Neuron (in vitro differentiated cells): ENCODE results near the gene PDZD7.

ENCODE experiments used
- H2AFZ ChIP-seq: one replicate; pipeline ENCODE4 v1.6.1; 2013; ENCODE audit warnings: low read depth, mild to moderate bottlenecking, inconsistent platforms, low read length, moderate library complexity
- H3K27me3 ChIP-seq: one replicate; pipeline ENCODE4 v1.6.1; 2013; ENCODE audit warnings: low read length; ENCODE audit not compliant: insufficient read depth
- H3K36me3 ChIP-seq: one replicate; pipeline ENCODE4 v1.6.1; 2013; ENCODE audit warnings: low read length; ENCODE audit not compliant: insufficient read depth
- H3K4me1 ChIP-seq: one replicate; pipeline ENCODE4 v1.6.1; 2013; ENCODE audit warnings: low read length; ENCODE audit not compliant: insufficient read depth
- H3K4me3 ChIP-seq: 2 replicates; pipeline ENCODE4 v1.5.1; 2013; ENCODE audit warnings: mild to moderate bottlenecking, low read length, moderate library complexity
- H3K9me3 ChIP-seq: one replicate; pipeline ENCODE4 v1.6.1; 2013; ENCODE audit warnings: low read length

PDZD7 gene

GRCh38 chr10:101031128-101031795 lies at the start of gene PDZD7, which contains the start of gene SFXN3:
Gene PDZD7 (minus strand): TSS chr10:101031129. CDS start chr10:101030219, 910 bp downstream.
Gene SFXN3 (plus strand): TSS chr10:101031234. CDS start chr10:101034695, 3,461 bp downstream.
- H3K36me3 ChIP-seq, result no peaks in the 10 kb centered on the region
- peaks cover 51% of the 10 kb centered on the region for H3K27me3 ChIP-seq
- peaks cover 41% of the 10 kb centered on the region for H3K4me1 ChIP-seq
- H3K9me3 ChIP-seq, result no peaks in the 10 kb centered on the region
- H2AFZ ChIP-seq, result peak within 1 kb of the TSS; percentile 43
- H3K4me3 ChIP-seq, result peak within 1 kb of the TSS; percentile 36

DNA sequence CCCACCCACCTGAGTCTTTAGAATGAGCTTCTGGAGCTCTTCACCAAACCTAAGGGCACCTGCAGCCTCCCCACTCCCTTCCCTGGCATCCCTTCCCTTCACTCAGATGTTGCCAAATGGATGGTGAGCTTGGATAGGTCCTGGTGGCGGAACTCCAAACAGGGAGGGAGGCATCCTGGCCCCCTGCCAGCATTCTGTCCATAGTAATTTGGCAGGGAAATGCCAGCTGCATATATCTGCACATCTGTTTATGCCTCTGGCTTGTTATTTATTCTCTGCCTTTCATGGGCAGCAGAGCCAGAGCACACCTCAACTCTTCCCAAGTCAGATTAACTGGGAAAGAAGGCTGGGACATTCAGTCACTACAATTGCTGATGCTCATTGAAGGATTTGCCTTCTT lies 48.9 kb upstream of the PDZD7 start:
- Histone ChIP-seq H3K4me1 (no peaks in the 10 kb centered on the region), H3K36me3 (no peaks in the 10 kb centered on the region), H3K9me3 (no peaks in the 10 kb centered on the region), H3K27me3 (peaks cover 67% of the 10 kb centered on the region), H2AFZ (no peak overlapping the region), H3K4me3 (no peak overlapping the region)

DNA sequence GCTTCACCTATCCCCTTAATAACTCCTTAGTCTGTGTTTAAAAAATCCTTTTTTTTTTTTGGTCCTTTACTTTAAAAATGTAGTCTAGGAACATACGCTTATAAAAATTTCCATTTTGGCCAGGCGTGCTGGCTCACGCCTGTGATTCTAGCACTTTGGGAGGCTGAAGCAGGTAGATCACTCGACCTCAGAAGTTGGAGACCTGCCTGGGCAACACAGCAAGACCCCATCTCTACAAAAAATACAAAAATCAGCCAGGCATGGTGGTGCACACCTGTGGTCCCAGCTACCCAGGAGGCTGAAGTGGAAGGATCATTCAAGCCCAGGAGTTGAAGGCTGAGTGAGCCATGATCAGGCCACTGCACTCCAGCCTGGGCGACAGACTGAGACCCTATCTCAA lies 45.7 kb upstream of the PDZD7 start:
- Histone ChIP-seq H3K4me3 (no peak overlapping the region), H2AFZ (no peak overlapping the region), H3K9me3 (no peaks in the 10 kb centered on the region), H3K4me1 (no peaks in the 10 kb centered on the region), H3K36me3 (no peaks in the 10 kb centered on the region), H3K27me3 (peaks cover 77% of the 10 kb centered on the region)

- no peak overlapping the region for H3K4me3 ChIP-seq
- no peaks in the 10 kb centered on the region for H3K9me3 ChIP-seq
- peaks cover 77% of the 10 kb centered on the region for H3K27me3 ChIP-seq
- H3K4me1 ChIP-seq, result no peaks in the 10 kb centered on the region
- H3K36me3 ChIP-seq, result no peaks in the 10 kb centered on the region
- H2AFZ ChIP-seq, result no peak overlapping the region
Observed at GRCh38 chr10:101075775-101076174, 44.8 kb upstream of the PDZD7 start.

- no peaks in the 10 kb centered on the region for H3K36me3 ChIP-seq
- H3K4me1 ChIP-seq, result no peaks in the 10 kb centered on the region
- H2AFZ ChIP-seq, result no peak overlapping the region
- peaks cover 77% of the 10 kb centered on the region for H3K27me3 ChIP-seq
- H3K9me3 ChIP-seq, result no peaks in the 10 kb centered on the region
- H3K4me3 ChIP-seq, result no peak overlapping the region
Observed at GRCh38 chr10:101073631-101074030, 42.7 kb upstream of the PDZD7 start.

DNA sequence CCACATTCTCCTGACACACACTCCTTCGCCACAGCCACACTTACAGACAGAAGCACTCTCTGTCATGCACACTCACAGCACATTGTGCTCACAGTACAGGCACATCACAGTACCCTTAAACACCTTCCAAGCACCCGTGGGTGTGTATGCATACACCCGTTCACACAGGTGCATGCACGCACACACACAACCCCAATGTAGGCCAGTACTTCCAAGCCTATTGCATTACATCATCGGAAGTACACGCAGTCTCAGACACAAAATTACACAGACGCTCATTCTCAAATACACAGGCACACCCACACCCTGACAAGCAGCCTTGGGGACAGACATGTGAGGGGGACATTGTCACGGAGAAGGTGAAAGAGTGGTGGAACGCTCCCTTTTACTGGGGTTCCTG lies 42.0 kb upstream of the PDZD7 start:
- no peak overlapping the region for H3K4me3 ChIP-seq
- no peaks in the 10 kb centered on the region for H3K9me3 ChIP-seq
- H3K27me3 ChIP-seq, result peaks cover 72% of the 10 kb centered on the region

GRCh38 chr10:101071885-101072433 lies 41.0 kb upstream of the PDZD7 start:
- Histone ChIP-seq H3K36me3 (no peaks in the 10 kb centered on the region), H3K9me3 (no peaks in the 10 kb centered on the region), H3K27me3 (peaks cover 75% of the 10 kb centered on the region), H3K4me3 (no peak overlapping the region), H2AFZ (no peak overlapping the region), H3K4me1 (peaks cover 8% of the 10 kb centered on the region)

More for the DNA sequence above, 42.0 kb upstream of the PDZD7 start:
- Histone ChIP-seq H3K4me1 (no peaks in the 10 kb centered on the region), H2AFZ (no peak overlapping the region), H3K36me3 (no peaks in the 10 kb centered on the region)

DNA sequence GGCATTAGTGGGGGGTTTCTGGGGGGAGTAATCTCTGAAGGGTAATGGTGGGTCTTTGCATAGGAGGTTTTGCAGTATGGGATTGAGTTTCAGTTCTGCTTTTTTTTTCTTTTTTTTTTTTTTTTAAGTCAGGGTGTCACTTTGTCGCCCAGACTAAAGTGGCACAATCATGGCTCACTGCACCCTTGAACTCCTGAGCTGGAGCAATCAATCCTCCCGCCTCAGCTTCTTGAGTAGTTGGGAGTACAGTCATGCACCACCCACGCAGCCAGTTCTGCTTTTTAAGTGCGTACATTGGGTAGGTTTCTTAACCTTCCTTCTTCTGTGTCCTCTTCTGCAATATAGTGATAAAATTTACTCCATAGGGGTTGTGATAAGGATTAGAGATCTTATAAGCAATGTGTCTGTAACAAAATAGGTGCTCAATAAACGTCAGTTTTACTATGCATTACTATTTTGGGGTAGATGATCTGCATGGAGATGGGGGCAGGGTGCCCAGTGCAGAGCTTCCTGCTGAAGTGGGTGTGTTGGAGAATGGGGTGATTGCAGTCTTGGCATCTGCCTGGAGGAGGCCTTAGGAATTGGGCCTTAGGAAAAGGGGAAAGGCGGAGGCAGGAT lies 40.4 kb upstream of the PDZD7 start:
- Histone ChIP-seq H3K4me3 (no peak overlapping the region), H3K27me3 (peaks cover 78% of the 10 kb centered on the region), H3K4me1 (peaks cover 13% of the 10 kb centered on the region), H3K9me3 (no peaks in the 10 kb centered on the region), H3K36me3 (no peaks in the 10 kb centered on the region), H2AFZ (no peak overlapping the region)

GRCh38 chr10:101070098-101070497 lies 39.2 kb upstream of the PDZD7 start:
- no peaks in the 10 kb centered on the region for H3K9me3 ChIP-seq
- H3K4me1 ChIP-seq, result peaks cover 18% of the 10 kb centered on the region
- peaks cover 78% of the 10 kb centered on the region for H3K27me3 ChIP-seq
- no peaks in the 10 kb centered on the region for H3K36me3 ChIP-seq
- H3K4me3 ChIP-seq, result no peak overlapping the region
- H2AFZ ChIP-seq, result no peak overlapping the region

DNA sequence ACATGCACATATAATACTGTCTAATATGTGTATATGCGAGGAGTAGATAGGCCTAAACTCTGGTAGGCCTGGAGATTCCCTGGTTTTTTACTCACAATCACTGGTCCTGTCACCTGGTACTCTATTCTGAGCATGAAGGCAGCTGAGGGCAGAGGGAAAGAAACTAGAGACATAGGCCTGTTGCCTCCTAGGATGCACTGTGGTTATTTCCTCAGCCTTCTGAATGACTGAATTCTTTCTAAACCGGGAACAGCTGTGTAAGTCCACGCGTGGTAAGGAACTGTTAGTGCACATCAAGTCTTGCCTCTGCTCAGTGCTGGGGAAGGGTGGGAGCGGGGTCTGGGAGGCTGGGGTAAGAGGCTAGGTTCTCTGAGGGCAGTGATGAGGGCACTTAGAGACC lies 38.5 kb upstream of the PDZD7 start:
- Histone ChIP-seq H3K4me3 (no peak overlapping the region), H3K36me3 (no peaks in the 10 kb centered on the region), H3K27me3 (peaks cover 80% of the 10 kb centered on the region), H3K4me1 (peaks cover 18% of the 10 kb centered on the region), H2AFZ (no peak overlapping the region), H3K9me3 (no peaks in the 10 kb centered on the region)

- Histone ChIP-seq H3K27me3 (peaks cover 76% of the 10 kb centered on the region), H3K4me3 (peak overlapping the region; percentile 44), H3K9me3 (no peaks in the 10 kb centered on the region), H3K4me1 (peaks cover 26% of the 10 kb centered on the region), H3K36me3 (no peaks in the 10 kb centered on the region), H2AFZ (peak overlapping the region; percentile 93)
Observed at GRCh38 chr10:101067356-101068083, 36.6 kb upstream of the PDZD7 start.

GRCh38 chr10:101066896-101067355 lies 36.0 kb upstream of the PDZD7 start:
- Histone ChIP-seq H3K27me3 (peaks cover 70% of the 10 kb centered on the region), H3K36me3 (no peaks in the 10 kb centered on the region), H2AFZ (peak overlapping the region; percentile 93), H3K9me3 (no peaks in the 10 kb centered on the region), H3K4me1 (peaks cover 31% of the 10 kb centered on the region), H3K4me3 (peak overlapping the region; percentile 44)
